ENCODE measurements around the gene NME2. TPM values are rescaled to one million over a fixed set of nuclear protein-coding genes. Genes with fewer than 3 reads are reported as not detected.
A peak's percentile ranks its signal among the peaks of the same experiment; 100 is the strongest.

NME2 gene
- total and polyA plus RNA-seq, 4 donors = 170 to 310 (median 192) TPM

DNA sequence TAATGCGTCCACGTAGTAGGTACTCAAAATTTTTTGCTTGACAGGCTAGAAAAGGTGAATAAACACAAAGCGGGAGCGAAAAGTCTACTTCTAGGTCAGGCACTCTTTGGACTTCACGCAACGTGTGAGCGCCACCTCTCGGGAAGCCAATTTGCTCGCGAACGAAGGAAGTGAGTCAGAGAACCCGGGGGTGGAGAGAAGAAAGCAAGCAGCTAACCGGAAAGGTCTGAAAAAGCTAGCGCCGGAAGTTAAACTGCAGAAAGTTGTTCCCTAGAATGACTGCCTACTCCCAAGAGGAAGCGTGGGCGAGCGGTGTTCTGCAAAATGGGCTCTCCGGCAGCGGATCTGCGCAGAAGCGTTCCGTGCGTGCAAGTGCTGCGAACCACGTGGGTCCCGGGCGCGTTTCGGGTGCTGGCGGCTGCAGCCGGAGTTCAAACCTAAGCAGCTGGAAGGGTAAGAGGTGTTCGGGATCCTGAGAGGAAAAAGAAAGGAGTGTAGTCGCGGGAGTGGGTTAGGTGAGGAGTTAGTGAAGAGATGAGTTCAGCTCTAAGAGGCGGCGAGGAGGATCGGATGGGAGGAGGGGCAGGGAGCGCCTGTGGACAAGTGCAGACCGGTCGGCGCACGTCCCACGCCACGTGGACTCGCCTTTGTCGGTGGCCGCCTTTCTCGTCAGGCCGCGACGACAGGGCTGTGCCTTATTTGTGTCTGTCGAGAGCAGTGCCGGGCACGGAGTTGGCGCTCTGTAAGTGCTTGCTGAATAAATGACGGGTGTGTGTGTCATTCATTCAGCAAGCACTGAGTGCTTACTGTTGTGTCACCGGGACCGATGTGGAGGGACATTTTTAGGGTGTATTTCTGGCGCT lies 12.8 kb upstream of the NME2 start, which contains the start of gene NME1:
TSS of gene NME1 (plus strand) at position 350 of the 863 bp plus-strand sequence. CDS start 2,096 bp downstream, outside the sequence.
- under 1% methylated on average over 60 of the region's 60 CpGs for WGBS
- peak; percentile 96 for DNase-seq (ENCODE audit: low spot score)

More for the DNA sequence above, 12.8 kb upstream of the NME2 start, which contains the start of gene NME1:
- Histone ChIP-seq H3K27me3 (ENCODE audit: control insufficient read depth in 4 of 4, insufficient read depth in 4 of 4, low read length in 3 of 4) (no peaks in the 10 kb centered on the region), H3K9me3 (ENCODE audit: control insufficient read depth in 4 of 4, low read length in 3 of 4) (no peaks in the 10 kb centered on the region), H3K36me3 (ENCODE audit: control insufficient read depth in 4 of 4, insufficient read depth in 3 of 4, low read depth in 1 of 4, low read length in 3 of 4) (peaks cover 0 to 10% (median 4%) of the 10 kb centered on the region in 4 donors), H3K9ac (ENCODE audit: low read depth in 1 of 2, low read length in 2 of 2) (peak within 1 kb of the TSS; percentile 85 to 99), H3K4me1 (ENCODE audit: control insufficient read depth in 4 of 4, insufficient read depth in 4 of 4, low read length in 3 of 4) (peaks cover 0 to 18% (median 10%) of the 10 kb centered on the region in 4 donors), H3K27ac (ENCODE audit: low read depth in 1 of 2, low read length in 2 of 2) (peak within 1 kb of the TSS; percentile 92 to 94), H3K4me3 (ENCODE audit: low read depth in 1 of 3, low read length in 3 of 3) (peak within 1 kb of the TSS; percentile 78 to 96 (median 82))
- TF ChIP-seq TAF1 (conservative IDR thresholded peaks at IDR 0.05) (peak; percentile 91), SP1 (IDR thresholded peaks at IDR 0.05) (peak; percentile 95), RAD21 (IDR thresholded peaks at IDR 0.05) (peak; percentile 92 to 98), NR2F2 (IDR thresholded peaks at IDR 0.05) (peak; percentile 84), JUND (IDR thresholded peaks at IDR 0.05) (peak; percentile 95 to 97), EGR1 (IDR thresholded peaks at IDR 0.05; ENCODE audit: low read depth in 2 of 2) (peak; percentile 100), HNF4A (conservative IDR thresholded peaks at IDR 0.05) (peak; percentile 67 to 84), FOXA2 (IDR thresholded peaks at IDR 0.05) (no peak), RXRA (IDR thresholded peaks at IDR 0.05) (peak; percentile 73 to 80), GABPA (IDR thresholded peaks at IDR 0.05 in 1 of 2, conservative IDR thresholded peaks at IDR 0.05 in 1 of 2) (peak; percentile 99 to 100), YY1 (IDR thresholded peaks at IDR 0.05) (peak; percentile 93), FOXA1 (IDR thresholded peaks at IDR 0.05) (peak; percentile 67), HNF4G (IDR thresholded peaks at IDR 0.05) (peak; percentile 72)
- TF ChIP-seq, protein P1, sequence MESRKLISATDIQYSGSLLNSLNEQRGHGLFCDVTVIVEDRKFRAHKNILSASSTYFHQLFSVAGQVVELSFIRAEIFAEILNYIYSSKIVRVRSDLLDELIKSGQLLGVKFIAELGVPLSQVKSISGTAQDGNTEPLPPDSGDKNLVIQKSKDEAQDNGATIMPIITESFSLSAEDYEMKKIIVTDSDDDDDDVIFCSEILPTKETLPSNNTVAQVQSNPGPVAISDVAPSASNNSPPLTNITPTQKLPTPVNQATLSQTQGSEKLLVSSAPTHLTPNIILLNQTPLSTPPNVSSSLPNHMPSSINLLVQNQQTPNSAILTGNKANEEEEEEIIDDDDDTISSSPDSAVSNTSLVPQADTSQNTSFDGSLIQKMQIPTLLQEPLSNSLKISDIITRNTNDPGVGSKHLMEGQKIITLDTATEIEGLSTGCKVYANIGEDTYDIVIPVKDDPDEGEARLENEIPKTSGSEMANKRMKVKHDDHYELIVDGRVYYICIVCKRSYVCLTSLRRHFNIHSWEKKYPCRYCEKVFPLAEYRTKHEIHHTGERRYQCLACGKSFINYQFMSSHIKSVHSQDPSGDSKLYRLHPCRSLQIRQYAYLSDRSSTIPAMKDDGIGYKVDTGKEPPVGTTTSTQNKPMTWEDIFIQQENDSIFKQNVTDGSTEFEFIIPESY (IDR thresholded peaks at IDR 0.05) = peak; percentile 85
- TF ChIP-seq, protein P2, sequence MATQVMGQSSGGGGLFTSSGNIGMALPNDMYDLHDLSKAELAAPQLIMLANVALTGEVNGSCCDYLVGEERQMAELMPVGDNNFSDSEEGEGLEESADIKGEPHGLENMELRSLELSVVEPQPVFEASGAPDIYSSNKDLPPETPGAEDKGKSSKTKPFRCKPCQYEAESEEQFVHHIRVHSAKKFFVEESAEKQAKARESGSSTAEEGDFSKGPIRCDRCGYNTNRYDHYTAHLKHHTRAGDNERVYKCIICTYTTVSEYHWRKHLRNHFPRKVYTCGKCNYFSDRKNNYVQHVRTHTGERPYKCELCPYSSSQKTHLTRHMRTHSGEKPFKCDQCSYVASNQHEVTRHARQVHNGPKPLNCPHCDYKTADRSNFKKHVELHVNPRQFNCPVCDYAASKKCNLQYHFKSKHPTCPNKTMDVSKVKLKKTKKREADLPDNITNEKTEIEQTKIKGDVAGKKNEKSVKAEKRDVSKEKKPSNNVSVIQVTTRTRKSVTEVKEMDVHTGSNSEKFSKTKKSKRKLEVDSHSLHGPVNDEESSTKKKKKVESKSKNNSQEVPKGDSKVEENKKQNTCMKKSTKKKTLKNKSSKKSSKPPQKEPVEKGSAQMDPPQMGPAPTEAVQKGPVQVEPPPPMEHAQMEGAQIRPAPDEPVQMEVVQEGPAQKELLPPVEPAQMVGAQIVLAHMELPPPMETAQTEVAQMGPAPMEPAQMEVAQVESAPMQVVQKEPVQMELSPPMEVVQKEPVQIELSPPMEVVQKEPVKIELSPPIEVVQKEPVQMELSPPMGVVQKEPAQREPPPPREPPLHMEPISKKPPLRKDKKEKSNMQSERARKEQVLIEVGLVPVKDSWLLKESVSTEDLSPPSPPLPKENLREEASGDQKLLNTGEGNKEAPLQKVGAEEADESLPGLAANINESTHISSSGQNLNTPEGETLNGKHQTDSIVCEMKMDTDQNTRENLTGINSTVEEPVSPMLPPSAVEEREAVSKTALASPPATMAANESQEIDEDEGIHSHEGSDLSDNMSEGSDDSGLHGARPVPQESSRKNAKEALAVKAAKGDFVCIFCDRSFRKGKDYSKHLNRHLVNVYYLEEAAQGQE (IDR thresholded peaks at IDR 0.05) = peak; percentile 74
- TF ChIP-seq, protein P3, sequence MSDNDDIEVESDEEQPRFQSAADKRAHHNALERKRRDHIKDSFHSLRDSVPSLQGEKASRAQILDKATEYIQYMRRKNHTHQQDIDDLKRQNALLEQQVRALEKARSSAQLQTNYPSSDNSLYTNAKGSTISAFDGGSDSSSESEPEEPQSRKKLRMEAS (IDR thresholded peaks at IDR 0.05) = peak; percentile 100
- TF ChIP-seq, protein P4, sequence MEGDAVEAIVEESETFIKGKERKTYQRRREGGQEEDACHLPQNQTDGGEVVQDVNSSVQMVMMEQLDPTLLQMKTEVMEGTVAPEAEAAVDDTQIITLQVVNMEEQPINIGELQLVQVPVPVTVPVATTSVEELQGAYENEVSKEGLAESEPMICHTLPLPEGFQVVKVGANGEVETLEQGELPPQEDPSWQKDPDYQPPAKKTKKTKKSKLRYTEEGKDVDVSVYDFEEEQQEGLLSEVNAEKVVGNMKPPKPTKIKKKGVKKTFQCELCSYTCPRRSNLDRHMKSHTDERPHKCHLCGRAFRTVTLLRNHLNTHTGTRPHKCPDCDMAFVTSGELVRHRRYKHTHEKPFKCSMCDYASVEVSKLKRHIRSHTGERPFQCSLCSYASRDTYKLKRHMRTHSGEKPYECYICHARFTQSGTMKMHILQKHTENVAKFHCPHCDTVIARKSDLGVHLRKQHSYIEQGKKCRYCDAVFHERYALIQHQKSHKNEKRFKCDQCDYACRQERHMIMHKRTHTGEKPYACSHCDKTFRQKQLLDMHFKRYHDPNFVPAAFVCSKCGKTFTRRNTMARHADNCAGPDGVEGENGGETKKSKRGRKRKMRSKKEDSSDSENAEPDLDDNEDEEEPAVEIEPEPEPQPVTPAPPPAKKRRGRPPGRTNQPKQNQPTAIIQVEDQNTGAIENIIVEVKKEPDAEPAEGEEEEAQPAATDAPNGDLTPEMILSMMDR (IDR thresholded peaks at IDR 0.05; ENCODE audit: low read depth, low read length, missing input control) = peak; percentile 76
- TF ChIP-seq, protein P5, sequence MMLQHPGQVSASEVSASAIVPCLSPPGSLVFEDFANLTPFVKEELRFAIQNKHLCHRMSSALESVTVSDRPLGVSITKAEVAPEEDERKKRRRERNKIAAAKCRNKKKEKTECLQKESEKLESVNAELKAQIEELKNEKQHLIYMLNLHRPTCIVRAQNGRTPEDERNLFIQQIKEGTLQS (IDR thresholded peaks at IDR 0.05) = peak; percentile 85
